ENCODE data around the gene OR1A1. TPM values are rescaled to one million over a fixed set of nuclear protein-coding genes. Genes with fewer than 3 reads are reported as not detected.

Gene OR1A1
- total RNA-seq, 1 donor from 2014 or later, result not detected

Other genes with a start within 250 kb of the OR1A1 start
- not detected for gene OR1D5, start 144.1 kb upstream of the OR1A1 start, total RNA-seq
- not detected for gene OR1D2, start 103.2 kb upstream of the OR1A1 start, total RNA-seq
- not detected for gene OR1G1, start 80.1 kb upstream of the OR1A1 start, total RNA-seq
- not detected for gene OR1A2, start 10.1 kb upstream of the OR1A1 start, total RNA-seq
- gene OR3A1, start 90.7 kb downstream of the OR1A1 start, total RNA-seq, result 0.41 TPM
- 2.4 TPM for gene OR3A2, start 178.6 kb downstream of the OR1A1 start, total RNA-seq
- not detected for gene OR1E1, start 190.7 kb downstream of the OR1A1 start, total RNA-seq
- gene OR3A3, start 203.7 kb downstream of the OR1A1 start, total RNA-seq, result not detected
- gene OR1E2, start 226.2 kb downstream of the OR1A1 start, total RNA-seq, result not detected